Measurements from ENCODE around the gene CSNK1G1.
"Not testable (repeated sequence)": the region's sequence is repeated elsewhere in the genome, so short reads cannot be mapped to it uniquely, and the experiment has no call there.

CSNK1G1 gene

GRCh38 chr15:64131547-64131946, 224.4 kb downstream of the CSNK1G1 start:
- no peak for TF ChIP-seq TAF1 (IDR thresholded peaks at IDR 0.05; ENCODE audit: borderline replicate concordance, low read depth, low read length)
- no peak for TF ChIP-seq POLR2A (IDR thresholded peaks at IDR 0.05; ENCODE audit: low read depth, low read length)
- TF ChIP-seq POLR2AphosphoS5 (IDR thresholded peaks at IDR 0.05; ENCODE audit: low read depth, low read length), result no peak
- no peak for DNase-seq (ENCODE audit: insufficient read length)
- no peak for FAIRE-seq

DNA sequence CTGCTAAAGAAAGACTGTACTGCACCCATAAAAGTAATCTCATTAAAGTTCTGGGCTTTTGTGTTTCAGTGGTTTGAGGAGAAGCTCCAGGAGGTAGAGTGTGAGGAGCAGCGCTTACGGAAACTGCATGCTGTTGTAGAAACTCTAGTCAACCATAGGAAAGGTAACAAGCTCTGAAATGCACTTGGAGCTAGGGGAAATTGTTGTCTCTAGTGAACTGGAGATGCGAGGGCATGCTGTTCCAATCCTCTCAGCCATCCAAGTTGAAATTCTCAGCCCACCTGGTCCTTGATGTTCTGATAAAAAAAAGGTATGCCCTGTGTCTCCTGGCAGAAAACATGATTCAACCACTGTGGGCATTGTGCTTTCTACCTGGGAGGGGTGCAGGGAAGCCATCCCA, 225.8 kb downstream of the CSNK1G1 start:
- FAIRE-seq, result no peak
- TF ChIP-seq POLR2AphosphoS5 (IDR thresholded peaks at IDR 0.05; ENCODE audit: low read depth, low read length) (no peak), POLR2A (IDR thresholded peaks at IDR 0.05; ENCODE audit: low read depth, low read length) (no peak), TAF1 (IDR thresholded peaks at IDR 0.05; ENCODE audit: borderline replicate concordance, low read depth, low read length) (no peak)
- DNase-seq (ENCODE audit: insufficient read length), result no peak

- FAIRE-seq (no peak), DNase-seq (ENCODE audit: insufficient read length) (no peak)
- TF ChIP-seq POLR2A (IDR thresholded peaks at IDR 0.05; ENCODE audit: low read depth, low read length) (no peak), POLR2AphosphoS5 (IDR thresholded peaks at IDR 0.05; ENCODE audit: low read depth, low read length) (no peak), TAF1 (IDR thresholded peaks at IDR 0.05; ENCODE audit: borderline replicate concordance, low read depth, low read length) (no peak)
Measured at GRCh38 chr15:64127521-64128270, 228.3 kb downstream of the CSNK1G1 start.

- FAIRE-seq (no peak), DNase-seq (ENCODE audit: insufficient read length) (no peak)
- TF ChIP-seq TAF1 (IDR thresholded peaks at IDR 0.05; ENCODE audit: borderline replicate concordance, low read depth, low read length) (no peak), POLR2A (IDR thresholded peaks at IDR 0.05; ENCODE audit: low read depth, low read length) (no peak), POLR2AphosphoS5 (IDR thresholded peaks at IDR 0.05; ENCODE audit: low read depth, low read length) (no peak)
Measured at GRCh38 chr15:64125978-64126377, 230.0 kb downstream of the CSNK1G1 start.

DNA sequence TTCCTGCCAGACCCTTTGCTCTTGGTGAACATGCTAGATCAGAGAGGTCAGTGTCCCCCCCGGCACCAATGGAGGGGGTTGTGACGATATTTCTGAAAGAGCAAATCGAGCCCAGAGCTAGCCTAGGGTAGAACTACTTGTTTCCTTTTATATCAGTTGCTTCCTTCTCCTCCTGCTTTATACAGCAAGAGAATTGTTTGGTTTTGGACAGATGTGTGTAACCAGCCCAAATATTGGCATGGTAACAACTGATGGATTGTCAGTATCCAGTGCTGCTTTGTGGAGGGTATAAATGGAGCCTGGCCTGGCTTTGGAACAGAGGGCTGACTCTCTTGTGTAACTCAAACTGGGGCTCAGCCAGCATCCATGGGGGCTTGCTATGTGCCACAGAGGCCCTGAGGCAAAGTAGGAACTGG, 233.0 kb downstream of the CSNK1G1 start:
- DNase-seq (ENCODE audit: insufficient read length) (no peak), FAIRE-seq (no peak)
- TF ChIP-seq TAF1 (IDR thresholded peaks at IDR 0.05; ENCODE audit: borderline replicate concordance, low read depth, low read length) (no peak), POLR2AphosphoS5 (IDR thresholded peaks at IDR 0.05; ENCODE audit: low read depth, low read length) (no peak), POLR2A (IDR thresholded peaks at IDR 0.05; ENCODE audit: low read depth, low read length) (no peak)

DNA sequence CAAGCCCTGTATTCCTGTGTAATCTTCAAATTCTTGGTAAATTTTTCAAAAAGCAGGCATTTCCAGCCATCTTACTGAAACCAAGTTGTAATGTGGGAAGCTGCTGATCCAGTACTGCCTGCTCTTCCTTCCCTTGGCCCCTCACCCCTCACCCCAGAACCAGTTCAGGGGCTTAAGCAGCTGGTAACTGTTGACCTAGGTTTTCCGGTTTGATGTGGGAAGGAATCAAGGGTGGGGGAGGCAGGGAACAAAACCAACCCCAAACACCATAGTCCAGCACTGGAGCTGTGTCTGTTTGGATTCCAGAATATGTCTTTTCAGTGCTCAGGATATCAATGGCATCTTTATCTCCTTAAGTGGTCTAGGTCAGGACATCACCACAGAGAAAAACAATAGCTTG, 233.5 kb downstream of the CSNK1G1 start:
- DNase-seq (ENCODE audit: insufficient read length) (no peak), FAIRE-seq (no peak)

GRCh38 chr15:64121614-64122013, 234.4 kb downstream of the CSNK1G1 start:
- TF ChIP-seq TAF1 (IDR thresholded peaks at IDR 0.05; ENCODE audit: borderline replicate concordance, low read depth, low read length) (no peak), POLR2A (IDR thresholded peaks at IDR 0.05; ENCODE audit: low read depth, low read length) (no peak), POLR2AphosphoS5 (IDR thresholded peaks at IDR 0.05; ENCODE audit: low read depth, low read length) (no peak)
- DNase-seq (ENCODE audit: insufficient read length) (no peak), FAIRE-seq (no peak)

More for the DNA sequence above, 233.5 kb downstream of the CSNK1G1 start:
- TF ChIP-seq TAF1 (IDR thresholded peaks at IDR 0.05; ENCODE audit: borderline replicate concordance, low read depth, low read length), result no peak
- TF ChIP-seq POLR2AphosphoS5 (IDR thresholded peaks at IDR 0.05; ENCODE audit: low read depth, low read length), result no peak
- no peak for TF ChIP-seq POLR2A (IDR thresholded peaks at IDR 0.05; ENCODE audit: low read depth, low read length)

- DNase-seq (ENCODE audit: insufficient read length); FAIRE-seq: not testable (repeated sequence)
Measured at GRCh38 chr15:64120322-64120721, 235.7 kb downstream of the CSNK1G1 start.

- FAIRE-seq, result no peak
- DNase-seq (ENCODE audit: insufficient read length), result no peak
- TF ChIP-seq POLR2A (IDR thresholded peaks at IDR 0.05; ENCODE audit: low read depth, low read length) (no peak), POLR2AphosphoS5 (IDR thresholded peaks at IDR 0.05; ENCODE audit: low read depth, low read length) (no peak), TAF1 (IDR thresholded peaks at IDR 0.05; ENCODE audit: borderline replicate concordance, low read depth, low read length) (no peak)
Measured at GRCh38 chr15:64117759-64118487, 238.1 kb downstream of the CSNK1G1 start.
